ENCODE measurements around the gene KPNB1. TPM values are rescaled to one million over a fixed set of nuclear protein-coding genes. Genes with fewer than 3 reads are reported as not detected.

Gene KPNB1
- total RNA-seq, 1 donor = 443 TPM

- TF ChIP-seq, protein P1, sequence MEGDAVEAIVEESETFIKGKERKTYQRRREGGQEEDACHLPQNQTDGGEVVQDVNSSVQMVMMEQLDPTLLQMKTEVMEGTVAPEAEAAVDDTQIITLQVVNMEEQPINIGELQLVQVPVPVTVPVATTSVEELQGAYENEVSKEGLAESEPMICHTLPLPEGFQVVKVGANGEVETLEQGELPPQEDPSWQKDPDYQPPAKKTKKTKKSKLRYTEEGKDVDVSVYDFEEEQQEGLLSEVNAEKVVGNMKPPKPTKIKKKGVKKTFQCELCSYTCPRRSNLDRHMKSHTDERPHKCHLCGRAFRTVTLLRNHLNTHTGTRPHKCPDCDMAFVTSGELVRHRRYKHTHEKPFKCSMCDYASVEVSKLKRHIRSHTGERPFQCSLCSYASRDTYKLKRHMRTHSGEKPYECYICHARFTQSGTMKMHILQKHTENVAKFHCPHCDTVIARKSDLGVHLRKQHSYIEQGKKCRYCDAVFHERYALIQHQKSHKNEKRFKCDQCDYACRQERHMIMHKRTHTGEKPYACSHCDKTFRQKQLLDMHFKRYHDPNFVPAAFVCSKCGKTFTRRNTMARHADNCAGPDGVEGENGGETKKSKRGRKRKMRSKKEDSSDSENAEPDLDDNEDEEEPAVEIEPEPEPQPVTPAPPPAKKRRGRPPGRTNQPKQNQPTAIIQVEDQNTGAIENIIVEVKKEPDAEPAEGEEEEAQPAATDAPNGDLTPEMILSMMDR (IDR thresholded peaks at IDR 0.05; ENCODE audit: insufficient read depth, low read depth, low read length) = no peak
- no peak overlapping the region for H3K4me3 ChIP-seq (ENCODE audit: low read depth, low read length)
- no peak for DNase-seq (ENCODE audit: low read depth)
These were observed 84.1 kb downstream of the KPNB1 start for GRCh38 chr17:47733674-47734410.

DNA sequence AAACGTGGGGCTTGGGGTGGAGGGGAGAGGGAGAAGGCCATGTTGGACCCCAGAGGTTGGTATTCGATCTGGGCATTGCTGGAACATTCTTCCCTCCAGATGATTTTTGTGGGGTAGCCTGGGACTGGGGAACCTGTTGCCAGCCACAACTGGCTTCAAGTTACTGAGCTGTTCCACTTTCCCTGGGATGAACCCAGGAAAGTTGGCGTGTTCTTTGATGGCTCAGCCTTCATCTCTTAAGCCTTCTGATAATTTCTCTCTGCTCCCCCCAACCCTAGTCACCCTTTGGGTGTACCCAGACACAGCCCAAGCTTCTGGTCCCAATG is 85.4 kb downstream of the KPNB1 start:
- DNase-seq (ENCODE audit: low read depth) = no peak
- TF ChIP-seq, protein P1 (IDR thresholded peaks at IDR 0.05; ENCODE audit: insufficient read depth, low read depth, low read length) = no peak
- H3K4me3 ChIP-seq (ENCODE audit: low read depth, low read length) = no peak overlapping the region

Small RNAs within 50 kb of the gene (small RNA-seq; reads per million reads assigned to genes)
- not detected for gene AC015674.1

Other genes with a start within 250 kb of the KPNB1 start
- 95.0 and 148 TPM in 2 replicates for gene NPEPPS, start 118.8 kb upstream of the KPNB1 start, total RNA-seq
- 10.0 and 11.2 TPM in 2 replicates for gene TBKBP1, start 44.2 kb downstream of the KPNB1 start, total RNA-seq
- gene TBX21, start 83.3 kb downstream of the KPNB1 start, total RNA-seq = not detected in 2 replicates
- gene OSBPL7, start 171.9 kb downstream of the KPNB1 start, total RNA-seq = 6.9 and 13.5 TPM in 2 replicates
- gene MRPL10, start 181.6 kb downstream of the KPNB1 start, total RNA-seq = 20.7 and 24.5 TPM in 2 replicates
- gene LRRC46, start 181.8 kb downstream of the KPNB1 start, total RNA-seq = under 0.01 and 0.32 TPM in 2 replicates
- gene SCRN2, start 191.4 kb downstream of the KPNB1 start, total RNA-seq = 25.0 and 33.2 TPM in 2 replicates
- gene SP6, start 201.2 kb downstream of the KPNB1 start, total RNA-seq = under 0.01 TPM in 2 replicates
- gene SP2, start 246.3 kb downstream of the KPNB1 start, total RNA-seq = 0.64 and 2.2 TPM in 2 replicates